ENCODE results near the gene ZNF560.
A peak's percentile ranks its signal among the peaks of the same experiment; 100 is the strongest.

Gene ZNF560

GRCh38 chr19:9445037-9445436, 53.4 kb downstream of the ZNF560 start:
- DNase-seq (ENCODE audit: extremely low spot score, insufficient read length, low read depth), result no peak
- FAIRE-seq, result no peak

GRCh38 chr19:9436358-9436757, 62.1 kb downstream of the ZNF560 start:
- FAIRE-seq (no peak), DNase-seq (ENCODE audit: extremely low spot score, insufficient read length, low read depth) (no peak)

- FAIRE-seq, result peak; percentile 92
- peak; percentile 88 for DNase-seq (ENCODE audit: extremely low spot score, insufficient read length, low read depth)
These were observed 62.8 kb downstream of the ZNF560 start, which contains the start of gene ZNF266 for GRCh38 chr19:9435279-9436268. Gene ZNF266 (minus strand): TSS chr19:9435573. CDS start chr19:9420089, 15,484 bp downstream.

GRCh38 chr19:9431475-9431874, 66.9 kb downstream of the ZNF560 start:
- DNase-seq (ENCODE audit: extremely low spot score, insufficient read length, low read depth), result no peak
- FAIRE-seq, result no peak

- no peak for FAIRE-seq
- no peak for DNase-seq (ENCODE audit: extremely low spot score, insufficient read length, low read depth)
These were observed 68.0 kb downstream of the ZNF560 start for GRCh38 chr19:9430444-9430843.

GRCh38 chr19:9427941-9428340, 70.5 kb downstream of the ZNF560 start:
- no peak for DNase-seq (ENCODE audit: extremely low spot score, insufficient read length, low read depth)
- no peak for FAIRE-seq

Measured in GM18507 (cell line).